Dermis blood vessel endothelial cell (primary cell): Measurements from ENCODE around the gene PRKAA1. TPM values are rescaled to one million over a fixed set of nuclear protein-coding genes. Genes with fewer than 3 reads are reported as not detected.
A peak's percentile ranks its signal among the peaks of the same experiment; 100 is the strongest.

Experiments used
- DNase-seq: peaks from one replicate; pipeline ENCODE4 v3.0.0; 2010
- total RNA-seq: library from RNA; depleted of rRNA; stranded (reverse); fragments of >200 nt; gene quantifications from 2 replicates; pipeline ENCODE4 v1.2.3, GENCODE V29; 2014

Gene PRKAA1
- 123 and 136 TPM in 2 replicates for total RNA-seq

DNA sequence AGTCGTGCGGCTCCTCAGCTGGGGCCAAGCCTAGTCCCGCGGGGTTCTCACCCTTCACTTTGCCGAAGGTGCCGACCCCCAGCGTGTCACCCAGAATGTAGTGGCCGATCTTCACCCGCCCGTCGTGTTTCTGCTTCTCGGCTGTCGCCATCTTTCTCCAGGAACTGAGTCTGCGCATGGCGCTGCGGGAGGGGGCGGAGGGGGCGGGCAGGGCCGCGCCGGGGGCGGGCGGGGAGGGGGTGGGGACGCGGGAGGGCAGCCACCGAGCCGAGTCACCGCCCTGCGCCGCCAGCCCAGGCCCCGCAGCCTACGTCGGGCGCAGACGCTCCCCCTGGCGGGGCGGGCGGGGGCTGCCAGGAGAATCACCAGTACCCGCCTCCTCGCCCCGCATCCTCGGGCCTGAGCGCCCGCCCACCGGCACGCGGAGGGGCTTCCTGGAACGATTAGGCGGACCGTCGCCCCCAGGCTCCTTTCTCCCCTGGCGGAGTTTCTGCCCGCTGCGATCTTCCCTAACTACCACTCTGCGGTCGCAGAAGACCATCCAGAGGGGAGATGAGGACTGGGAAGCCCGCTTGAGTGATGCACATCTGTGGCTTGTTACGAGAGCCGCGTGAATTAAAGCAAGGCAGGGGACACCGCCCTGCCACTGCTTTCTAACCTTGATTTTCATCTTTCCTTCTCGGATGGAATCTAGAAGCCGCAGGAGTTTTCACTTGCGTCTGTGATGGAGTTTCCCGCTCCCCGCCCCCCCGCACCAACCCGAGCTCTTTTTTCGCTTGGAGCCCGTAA lies at the start of gene PRKAA1:
TSS of gene PRKAA1 (minus strand) at position 363 of the 789 bp plus-strand sequence. CDS start at position 178, 185 bp downstream.
- peak; percentile 93 for DNase-seq

DNA sequence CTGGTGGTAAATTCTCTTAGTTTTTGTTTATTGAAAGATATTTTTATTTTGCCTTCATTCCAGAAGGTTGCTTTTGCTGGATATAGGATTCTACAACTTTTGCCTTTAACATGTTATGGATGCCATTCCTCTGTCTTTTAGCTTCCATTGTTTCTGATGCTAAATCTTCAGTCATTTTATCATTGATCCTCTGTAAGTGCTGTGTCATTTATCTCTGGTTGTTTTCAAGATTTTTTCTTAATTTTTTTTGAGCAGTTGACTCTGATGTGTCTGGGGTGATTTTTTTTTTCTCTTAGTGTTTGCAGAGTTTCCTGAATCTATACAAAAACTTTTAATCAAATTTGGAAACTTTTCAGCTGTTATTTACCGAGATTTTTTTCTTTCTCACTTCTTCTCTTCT lies 49.4 kb upstream of the PRKAA1 start:
- no peak for DNase-seq

DNA sequence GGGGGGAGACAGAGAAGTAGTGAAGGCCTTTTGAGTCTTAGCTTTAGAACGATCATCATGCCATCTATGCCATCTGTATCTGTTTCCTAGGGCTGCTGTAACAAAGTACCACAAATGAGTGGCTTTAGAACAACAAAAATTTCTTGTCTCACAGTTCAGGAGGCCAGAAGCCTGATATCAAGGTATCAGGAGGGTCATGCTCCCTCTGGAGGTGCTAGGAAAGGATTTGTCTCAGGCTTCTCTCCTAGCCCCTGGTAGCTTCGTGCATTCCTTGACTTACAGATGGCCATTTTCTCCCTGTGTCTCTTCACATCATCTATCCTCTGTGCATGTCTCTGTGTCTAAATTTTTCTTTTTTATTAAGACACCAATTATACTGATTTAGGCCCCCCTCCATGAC lies 48.2 kb upstream of the PRKAA1 start:
- DNase-seq: no peak

DNA sequence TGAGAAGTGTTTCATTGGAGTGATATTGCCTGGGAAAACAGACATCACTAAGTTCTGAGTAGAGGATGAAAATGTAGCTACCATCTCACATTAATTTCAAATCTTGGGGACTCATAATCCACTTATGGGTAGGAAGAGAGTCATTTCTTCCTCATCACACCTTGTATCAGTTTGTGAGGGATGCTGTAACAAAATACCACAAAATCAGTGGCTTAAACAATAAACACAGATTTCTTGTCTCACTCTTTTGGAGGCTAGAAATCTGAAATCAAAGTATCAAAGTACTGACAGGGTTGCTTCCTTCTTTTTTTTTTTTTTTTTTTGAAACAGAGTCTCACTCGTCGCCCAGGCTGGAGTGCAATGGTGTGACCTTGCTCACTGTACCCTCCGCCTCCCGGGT lies 46.4 kb upstream of the PRKAA1 start:
- no peak for DNase-seq

DNA sequence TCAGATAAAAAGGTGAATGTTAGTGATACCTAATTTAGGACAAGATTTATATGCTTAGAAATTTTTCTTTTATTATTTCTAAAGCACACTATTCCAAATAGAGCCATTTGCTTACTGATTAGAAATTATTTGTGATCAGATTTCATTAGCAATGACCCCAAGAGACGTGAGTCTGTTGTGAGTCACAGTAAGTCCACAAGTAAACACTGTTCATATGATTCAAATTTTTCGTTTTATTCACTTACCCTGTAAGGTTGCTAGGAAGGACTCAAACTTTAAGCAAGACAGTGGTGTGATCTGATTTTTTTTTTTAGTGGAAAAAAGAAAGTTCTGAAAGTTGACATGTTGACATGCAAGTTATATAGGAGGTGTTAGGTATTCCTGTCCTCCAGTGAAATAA lies 44.2 kb upstream of the PRKAA1 start:
- DNase-seq: peak; percentile 48

DNA sequence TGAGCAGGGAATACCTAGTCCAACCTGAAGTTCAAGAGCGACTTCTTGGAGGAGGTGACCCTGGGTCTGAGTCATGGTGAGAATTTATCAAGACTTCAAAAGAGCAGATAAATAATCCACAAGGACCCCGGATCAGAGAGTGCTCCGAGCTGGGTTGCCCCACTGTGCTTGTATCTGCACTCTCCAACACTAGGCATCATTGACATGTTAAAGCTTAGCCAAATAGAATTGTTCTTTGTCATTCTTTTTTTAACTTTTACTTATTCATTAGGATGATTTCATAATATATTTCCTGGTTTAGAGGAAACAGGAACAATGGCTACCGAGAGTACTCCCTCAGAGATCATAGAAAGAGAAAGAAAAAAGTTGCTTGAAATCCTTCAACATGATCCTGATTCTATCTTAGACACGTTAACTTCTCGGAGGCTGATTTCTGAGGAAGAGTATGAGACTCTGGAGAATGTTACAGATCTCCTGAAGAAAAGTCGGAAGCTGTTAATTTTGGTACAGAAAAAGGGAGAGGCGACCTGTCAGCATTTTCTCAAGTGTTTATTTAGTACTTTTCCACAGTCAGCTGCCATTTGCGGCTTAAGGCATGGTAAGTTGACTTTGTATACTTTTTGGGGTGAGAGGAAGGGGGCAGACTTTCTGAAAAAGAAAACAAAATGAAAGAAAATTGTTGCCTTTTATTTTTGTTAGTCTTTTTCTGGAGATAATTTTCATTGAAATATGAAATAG lies 43.1 kb upstream of the PRKAA1 start, which contains the start of gene CARD6:
TSS of gene CARD6 (plus strand) at position 300 of the 738 bp plus-strand sequence. CDS start at position 316, 16 bp downstream.
- peak; percentile 74 for DNase-seq

DNA sequence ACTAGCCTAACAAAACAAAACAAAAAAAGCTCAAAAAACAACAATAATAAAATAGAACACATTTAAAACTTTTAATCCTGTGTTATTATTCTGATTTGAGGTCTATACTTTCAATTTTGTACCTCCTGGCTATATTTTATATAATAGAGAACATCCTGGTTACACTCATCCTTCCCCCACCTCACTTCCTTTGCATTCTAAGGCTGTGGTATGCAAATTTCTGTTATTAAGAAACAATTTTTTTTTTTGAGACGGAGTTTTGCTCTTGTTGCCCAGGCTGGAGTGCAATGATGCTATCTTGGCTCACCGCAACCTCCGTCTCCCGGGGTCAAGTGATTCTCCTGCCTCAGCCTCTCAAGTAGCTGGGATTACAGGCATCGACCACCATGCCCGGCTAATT lies 39.9 kb upstream of the PRKAA1 start:
- DNase-seq: no peak

DNA sequence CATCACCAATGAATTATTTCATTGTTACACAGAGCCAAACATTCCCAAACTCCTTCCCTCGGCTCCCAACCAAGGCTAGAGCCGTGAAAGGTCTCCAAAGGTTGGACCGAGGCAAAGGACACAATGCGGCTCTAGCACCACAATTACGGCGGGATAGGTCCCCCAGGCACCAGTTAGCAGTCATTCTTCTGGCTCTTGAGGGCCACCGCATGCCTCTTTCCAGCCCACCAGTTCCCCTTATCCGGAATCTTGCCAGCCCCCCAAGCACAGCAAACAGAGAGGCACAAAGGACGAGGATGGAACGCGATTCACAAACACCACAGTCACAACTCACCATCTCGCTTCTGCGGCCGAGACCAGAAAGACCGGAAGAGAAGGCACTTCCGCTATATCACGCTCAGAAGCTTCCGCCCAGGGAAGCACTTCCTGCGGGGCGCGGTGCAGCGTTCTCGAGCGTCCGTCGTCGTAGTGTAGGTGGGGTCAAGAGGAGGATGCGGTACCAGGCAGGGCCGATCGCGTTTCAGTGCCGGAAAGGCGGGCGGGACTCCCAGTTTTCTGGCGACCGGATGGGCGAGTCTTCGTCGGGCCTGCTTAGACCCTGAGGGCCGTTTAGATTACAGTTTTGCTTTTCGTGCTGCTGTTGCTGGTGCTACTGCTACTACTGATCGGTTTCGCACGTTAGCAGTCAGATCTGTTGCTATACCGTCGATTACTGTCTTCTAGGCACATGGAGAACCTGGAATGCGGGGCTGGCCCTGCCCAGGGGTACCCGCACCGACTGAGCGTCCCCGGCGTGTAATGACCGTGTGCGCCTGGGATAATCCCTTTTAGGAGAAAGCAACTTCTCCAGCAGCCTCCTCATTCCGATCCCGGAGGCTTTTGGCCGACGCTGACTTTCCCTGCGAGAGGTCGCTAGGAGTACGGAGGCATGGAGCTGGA lies 36.9 kb upstream of the PRKAA1 start, which contains the start of gene RPL37:
TSS of gene RPL37 (minus strand) at position 374 of the 939 bp plus-strand sequence. CDS start at position 337, 37 bp downstream.
- peak; percentile 97 for DNase-seq

DNA sequence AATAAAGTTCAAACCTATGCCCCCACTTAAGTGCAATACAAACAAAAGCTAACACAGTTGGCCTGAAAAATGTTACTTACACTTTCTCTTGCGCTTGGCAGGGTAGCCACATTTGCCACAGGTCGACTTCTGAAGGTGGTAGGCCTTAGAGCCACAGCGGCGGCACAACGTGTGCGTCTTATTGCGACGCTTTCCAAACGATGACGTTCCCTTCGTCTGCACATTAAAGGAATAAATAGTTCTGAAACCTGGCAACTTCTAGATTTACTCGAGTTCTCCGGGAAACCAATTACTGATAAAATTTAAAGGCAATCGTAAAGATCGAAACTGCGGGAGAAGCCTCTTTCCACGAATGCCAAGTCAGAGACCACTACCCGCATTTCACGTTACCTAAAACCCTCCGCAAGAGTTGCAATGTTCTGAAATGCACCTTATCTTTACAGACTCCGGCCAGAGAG lies 36.2 kb upstream of the PRKAA1 start:
- peak; percentile 66 for DNase-seq

DNA sequence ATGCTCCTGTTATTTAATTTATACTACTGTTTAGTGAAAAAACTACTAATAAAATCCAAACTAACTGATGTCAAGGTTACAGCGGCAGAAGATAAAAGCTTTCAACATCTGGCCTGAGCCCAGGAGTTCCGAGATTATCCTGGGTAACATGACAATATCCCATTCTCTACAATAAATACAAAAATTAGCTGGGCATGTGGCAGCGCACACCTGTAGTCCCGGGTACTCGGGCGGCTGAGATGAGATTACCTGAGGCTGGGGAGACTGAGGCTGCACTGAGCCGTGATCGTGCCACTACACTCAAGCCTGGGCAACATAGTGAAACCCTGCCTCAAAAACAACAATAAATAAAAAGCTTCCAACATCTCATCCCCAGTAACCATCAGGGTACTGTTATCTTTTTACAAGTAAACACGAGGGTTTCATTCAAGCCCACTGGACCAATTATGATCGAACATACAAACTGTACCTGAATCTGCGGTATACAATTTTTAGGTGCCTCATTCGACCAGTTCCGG lies 35.6 kb upstream of the PRKAA1 start:
- DNase-seq: no peak

DNA sequence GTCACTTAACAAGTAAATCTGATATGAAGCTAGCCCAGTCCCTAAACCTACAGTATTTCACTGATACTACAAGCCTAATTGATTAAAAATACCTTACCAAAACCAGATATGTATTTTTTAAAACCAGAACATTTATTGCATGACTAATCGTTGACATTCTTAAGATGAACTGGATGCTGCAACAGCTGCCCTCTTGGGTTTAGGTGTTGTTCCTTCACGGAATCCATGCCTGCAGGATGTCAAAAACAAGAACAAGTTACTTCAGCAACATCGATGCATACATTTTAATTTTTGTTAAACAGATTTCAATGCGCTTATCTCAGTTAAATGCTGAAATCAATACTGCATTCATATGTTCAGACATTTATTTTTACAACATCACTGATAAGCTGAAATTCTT lies 34.2 kb upstream of the PRKAA1 start:
- DNase-seq: no peak

DNA sequence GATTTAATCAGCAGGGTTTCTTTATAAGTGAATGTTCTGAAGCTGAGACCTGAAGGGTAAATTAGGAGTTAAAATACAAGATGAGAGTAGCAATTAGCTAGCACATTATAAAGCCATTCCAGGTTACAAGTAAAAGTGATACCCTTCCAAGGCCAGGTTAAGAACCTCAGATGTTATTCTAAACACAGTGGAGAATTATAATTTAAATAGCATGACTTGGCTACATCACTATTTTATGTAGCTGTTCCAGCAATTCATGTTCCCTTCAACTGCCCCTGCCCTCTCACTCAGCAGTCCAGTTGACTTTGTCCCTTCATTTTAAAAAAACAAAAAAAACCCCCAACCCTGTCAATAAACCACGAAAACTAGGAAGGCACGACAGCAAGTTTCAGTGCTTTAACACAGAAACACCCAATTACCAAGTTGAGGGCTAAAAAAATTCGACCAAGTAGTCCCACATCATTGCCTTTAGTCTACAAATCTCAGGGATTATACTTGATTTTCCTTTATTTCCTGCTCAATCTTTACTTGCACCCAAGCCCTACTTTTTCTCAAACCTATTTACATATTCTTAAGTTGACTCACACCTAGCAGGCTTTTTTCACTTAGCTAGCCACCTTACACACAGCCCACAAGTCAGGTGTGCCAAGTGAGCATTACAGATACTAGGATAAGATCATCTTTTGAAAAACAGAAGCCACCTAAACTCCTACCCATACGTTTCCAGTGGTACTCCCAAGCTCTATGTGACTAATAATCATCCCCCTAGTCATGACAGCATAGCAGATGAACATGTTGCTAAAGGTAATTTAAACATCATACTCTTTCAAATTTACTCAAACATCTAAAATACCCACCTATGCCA lies 33.4 kb upstream of the PRKAA1 start:
- no peak for DNase-seq

DNA sequence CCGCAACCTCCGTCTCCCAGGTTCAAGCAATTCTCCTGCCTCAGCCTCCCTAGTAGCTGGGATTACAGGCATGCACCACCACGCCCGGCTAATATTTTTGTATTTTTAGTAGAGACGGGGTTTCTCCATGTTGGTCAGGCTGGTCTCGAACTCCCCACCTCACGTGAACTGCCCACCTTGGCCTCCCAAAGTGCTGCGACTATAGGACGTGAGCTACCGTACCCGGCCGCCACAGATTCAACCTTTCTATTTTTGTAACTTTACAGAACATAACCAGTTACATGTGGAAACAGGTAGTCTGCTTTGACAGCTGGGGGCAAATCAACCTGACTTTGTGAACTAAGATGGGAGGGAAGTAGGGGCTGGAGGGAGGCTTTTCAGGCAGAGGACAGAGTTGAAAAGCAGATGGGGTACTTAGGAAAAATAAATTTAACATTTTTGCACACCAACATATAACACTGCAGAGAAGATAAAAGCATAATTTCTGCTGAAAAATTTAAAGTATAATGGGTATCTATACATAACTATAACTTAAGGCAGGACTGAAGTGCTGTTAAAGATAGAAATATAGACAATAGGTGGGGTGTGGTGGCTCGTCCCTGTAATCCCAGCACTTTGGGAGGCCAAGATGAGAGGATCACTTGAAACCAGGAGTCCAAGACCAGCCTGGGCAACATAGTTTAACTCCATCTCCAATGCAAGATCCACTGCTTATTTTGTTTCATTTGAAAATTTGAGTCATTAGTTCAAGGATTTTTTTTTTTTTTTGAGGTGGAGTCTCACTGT lies 31.8 kb upstream of the PRKAA1 start:
- DNase-seq: no peak

DNA sequence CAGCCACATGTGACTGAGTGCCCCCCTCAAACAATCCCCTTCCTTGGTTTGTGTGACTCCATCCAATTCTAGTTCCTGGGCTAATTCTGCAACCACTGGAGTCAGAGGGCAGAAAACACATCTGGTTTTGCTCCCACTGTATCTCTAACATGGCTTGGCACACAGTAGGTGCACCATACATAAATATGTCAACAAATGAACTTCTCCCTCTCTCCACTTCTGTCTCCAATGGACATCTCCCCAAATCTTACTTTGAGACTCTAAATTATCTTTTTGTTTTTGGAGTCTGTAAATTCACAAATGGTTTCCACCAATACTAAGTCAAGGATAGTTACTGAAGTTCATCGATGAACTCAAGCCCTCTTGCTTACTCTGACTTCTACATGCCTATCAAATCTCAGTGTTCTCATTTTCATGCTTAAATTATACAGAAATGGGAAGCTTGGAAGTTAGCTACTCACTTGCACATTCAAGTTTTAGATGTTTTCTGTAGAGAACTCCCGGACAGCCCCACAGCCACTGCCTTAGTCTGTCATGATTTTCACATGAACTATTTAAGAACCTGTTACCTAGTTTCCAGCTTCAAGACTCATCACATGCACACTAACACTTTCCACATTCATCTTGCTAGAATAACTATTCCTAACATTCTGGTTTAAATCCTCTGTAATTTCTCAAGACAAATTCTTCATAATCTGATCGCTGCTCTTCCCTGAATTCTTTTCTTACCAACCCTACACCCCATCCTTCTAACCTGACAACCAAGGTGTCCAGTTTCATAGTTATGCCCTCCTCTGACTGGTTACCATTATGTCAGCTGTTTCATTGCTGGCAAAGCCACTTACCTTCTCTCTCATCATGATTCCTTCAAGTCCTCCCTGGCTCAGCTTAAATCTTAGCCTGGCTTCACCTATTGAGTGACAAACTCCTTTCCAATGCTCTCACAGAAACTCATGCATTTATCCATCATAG lies 30.8 kb upstream of the PRKAA1 start:
- no peak for DNase-seq

DNA sequence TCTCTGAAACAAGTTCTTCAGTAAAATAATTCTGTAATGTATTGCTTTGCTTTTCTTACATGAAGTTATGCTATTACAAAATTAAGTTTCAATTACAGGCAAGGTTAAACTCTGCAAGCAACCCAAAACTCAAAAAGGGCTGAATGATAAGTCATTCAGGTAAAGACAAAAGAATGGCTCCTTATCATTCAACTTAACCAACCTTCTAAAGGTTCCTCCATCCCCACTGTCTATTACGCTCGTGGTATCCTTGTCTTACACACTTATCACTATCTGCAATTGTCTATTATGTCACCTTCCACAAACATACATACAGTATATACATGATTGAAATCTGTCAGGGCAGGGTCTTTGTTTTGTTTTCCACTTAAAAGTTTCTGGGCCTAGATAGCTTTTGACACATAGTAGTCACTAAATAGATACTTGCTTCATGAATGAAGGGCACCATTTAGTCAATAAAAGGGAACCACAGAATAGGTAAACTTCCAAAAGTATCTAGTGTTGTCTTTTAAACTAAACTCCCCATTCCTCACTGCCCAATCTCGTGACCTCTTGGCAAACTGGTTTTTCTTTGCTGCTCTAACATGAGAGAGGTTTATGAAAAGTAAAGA lies 30.0 kb upstream of the PRKAA1 start:
- no peak for DNase-seq

DNA sequence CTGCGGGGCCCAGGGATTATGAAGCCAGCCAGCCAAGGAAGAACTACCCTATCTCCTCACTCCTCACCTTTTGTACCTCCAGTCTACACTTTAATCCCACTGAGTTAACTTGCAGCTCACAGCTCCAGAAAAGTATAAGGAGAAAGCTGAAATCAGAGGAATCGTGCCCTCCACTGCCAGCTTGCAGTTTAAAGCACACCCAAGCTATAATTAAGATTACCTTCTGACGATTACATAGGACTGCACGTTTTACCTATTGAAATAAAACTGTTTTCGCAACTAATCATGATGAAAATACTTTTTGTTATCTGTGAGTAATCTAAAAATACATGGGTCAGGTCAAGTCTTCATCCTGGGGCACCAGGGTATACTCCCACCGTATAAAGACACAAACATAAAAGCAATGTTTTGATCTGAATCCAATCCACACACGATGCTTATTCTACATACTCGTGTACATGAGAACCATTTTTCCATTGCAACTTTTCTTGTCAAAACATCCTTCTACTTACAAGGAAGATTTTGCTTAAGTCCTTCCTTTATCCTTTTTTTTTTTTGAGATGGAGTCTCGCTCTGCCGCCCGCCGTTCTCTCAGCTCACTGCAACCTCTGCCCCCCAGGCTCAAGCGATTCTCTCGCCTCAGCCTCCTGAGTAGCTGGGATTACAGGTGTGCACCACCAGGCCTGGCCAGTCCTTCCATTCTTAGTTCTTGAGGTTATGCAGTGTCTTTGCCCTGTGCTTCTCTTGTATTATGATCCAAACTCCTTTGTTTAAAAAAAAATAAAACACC lies 29.2 kb upstream of the PRKAA1 start:
- no peak for DNase-seq

DNA sequence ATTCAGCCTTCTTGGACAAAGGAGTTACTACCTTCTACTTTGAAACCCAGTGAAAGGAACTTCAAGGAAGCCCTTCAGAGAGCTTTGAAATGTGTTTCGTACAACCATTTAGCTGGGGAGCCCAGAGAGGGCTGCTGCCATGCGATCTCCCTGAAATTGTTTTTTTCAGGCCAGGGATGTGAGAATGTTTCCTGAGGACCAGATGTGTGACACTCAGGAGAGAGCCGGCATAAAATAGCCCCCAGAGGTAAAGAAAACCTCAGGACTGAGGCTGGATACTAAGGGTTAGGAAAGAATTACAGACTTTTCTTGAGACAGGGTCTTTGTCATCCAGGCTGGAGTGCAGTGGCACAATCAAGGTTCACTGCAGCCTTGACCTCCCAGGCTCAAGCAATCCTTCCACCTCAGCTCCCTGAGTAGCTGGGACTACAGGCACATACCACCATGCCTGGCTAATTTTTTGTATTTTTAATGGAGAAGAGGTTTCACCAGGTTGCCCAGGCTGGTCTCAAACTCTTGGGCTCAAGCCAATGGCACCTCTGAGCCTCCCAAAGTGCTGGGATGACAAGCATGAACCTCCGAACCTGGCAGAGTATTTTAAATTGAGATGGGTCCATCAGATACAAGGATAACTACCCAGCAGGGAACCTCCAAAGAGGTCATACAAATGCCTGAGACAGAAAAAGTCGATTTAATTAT lies 28.5 kb upstream of the PRKAA1 start:
- no peak for DNase-seq
